Measurements from ENCODE around the gene UROD.
"Not testable (repeated sequence)": the region's sequence is repeated elsewhere in the genome, so short reads cannot be mapped to it uniquely, and the experiment has no call there.

The UROD gene

DNA sequence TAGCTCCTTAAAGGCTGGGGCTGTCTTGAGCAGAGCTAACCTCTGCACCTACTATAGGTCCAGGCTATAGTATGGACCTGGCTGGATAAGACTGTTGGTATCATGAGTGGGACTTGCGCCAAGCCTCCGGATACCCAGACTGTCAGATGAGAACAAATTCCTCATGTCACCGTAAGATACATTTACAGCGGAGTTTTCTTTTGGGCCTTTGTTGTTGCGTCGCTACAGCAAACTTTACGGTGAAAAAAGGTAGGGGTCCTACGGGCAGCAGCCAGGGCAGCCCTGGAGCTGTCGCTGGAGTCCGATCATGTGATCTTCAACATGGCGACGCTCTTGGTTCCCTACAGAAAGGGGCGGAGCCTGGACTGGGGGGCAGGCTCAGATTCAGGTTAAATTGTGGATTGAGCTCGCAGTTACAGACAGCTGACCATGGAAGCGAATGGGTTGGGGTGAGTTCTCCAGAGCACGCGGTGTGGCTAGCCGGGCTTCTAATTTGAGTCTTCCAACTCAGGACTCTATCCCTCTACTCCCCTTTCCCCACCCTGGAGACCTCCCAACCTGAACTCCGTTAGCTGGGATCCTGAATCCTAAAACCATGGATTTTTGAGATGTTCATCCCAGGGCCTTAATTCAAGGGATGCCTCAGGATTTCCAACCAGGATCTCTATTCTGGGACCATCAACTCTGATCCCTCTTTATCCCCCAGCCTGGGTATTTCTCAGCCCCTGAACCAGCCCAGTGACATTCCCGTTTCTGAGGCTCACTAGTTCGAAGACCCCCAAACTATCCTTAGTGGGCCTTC is at the start of gene UROD:
Gene UROD, plus strand, starts transcription at position 418 of the 802 bp plus-strand sequence. Its CDS starts 12 bp downstream, at position 430.
- Histone ChIP-seq H3K36me3 (ENCODE audit: control insufficient read depth in 5 of 5, insufficient read depth in 5 of 5, low read length in 5 of 5) (peaks cover 4 to 48% (median 42%) of the 10 kb centered on the region in 5 donors), H3K27ac (ENCODE audit: low read depth, low read length) (peak within 1 kb of the TSS; percentile 54), H3K27me3 (ENCODE audit: control insufficient read depth in 5 of 5, insufficient read depth in 4 of 5, low read length in 5 of 5) (no peaks in the 10 kb centered on the region), H3K9ac (ENCODE audit: low read length in 5 of 5) (peak within 1 kb of the TSS; percentile 86 to 95 (median 88)), H3K9me3 (ENCODE audit: control insufficient read depth in 5 of 5, low read length in 5 of 5) (no peaks in the 10 kb centered on the region), H3K4me3 (ENCODE audit: low read depth in 1 of 5, low read length in 5 of 5) (peak within 1 kb of the TSS; percentile 74 to 97 (median 89)), H3K4me1 (ENCODE audit: control insufficient read depth in 5 of 5, insufficient read depth in 5 of 5, low read length in 5 of 5) (peaks cover 11 to 55% (median 50%) of the 10 kb centered on the region in 5 donors)

DNA sequence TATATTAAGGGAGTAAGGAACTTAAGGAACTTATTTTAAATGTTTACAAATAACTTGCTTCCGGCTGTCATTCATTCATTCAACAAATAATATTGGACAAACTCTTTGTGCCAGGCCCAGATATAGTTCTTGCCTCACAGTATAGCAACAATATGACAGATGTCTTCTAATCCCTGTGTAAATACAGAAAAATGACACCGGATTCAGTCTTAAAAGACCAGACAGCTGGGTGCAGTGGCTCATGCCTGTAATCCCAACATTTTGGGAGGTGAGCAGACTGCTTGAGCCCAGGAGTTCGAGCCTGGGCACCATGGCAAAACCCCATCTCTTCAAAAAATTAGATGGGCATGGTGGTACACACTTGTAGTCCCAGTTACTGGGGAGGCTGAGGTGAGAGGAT is 49.3 kb upstream of the UROD start:
- Histone ChIP-seq H3K4me3 (ENCODE audit: low read depth in 1 of 5, low read length in 5 of 5) (no peak overlapping the region), H3K27me3 (ENCODE audit: control insufficient read depth in 5 of 5, insufficient read depth in 4 of 5, low read length in 5 of 5) (no peaks in the 10 kb centered on the region), H3K36me3 (ENCODE audit: control insufficient read depth in 5 of 5, insufficient read depth in 5 of 5, low read length in 5 of 5) (peaks cover 0 to 15% (median 10%) of the 10 kb centered on the region in 5 donors), H3K4me1 (ENCODE audit: control insufficient read depth in 5 of 5, insufficient read depth in 5 of 5, low read length in 5 of 5) (peaks cover 0 to 2% (median 0%) of the 10 kb centered on the region in 5 donors), H3K27ac (ENCODE audit: low read depth, low read length) (no peak overlapping the region), H3K9me3 (ENCODE audit: control insufficient read depth in 5 of 5, low read length in 5 of 5) (no peaks in the 10 kb centered on the region), H3K9ac (ENCODE audit: low read length in 5 of 5) (no peak overlapping the region)

DNA sequence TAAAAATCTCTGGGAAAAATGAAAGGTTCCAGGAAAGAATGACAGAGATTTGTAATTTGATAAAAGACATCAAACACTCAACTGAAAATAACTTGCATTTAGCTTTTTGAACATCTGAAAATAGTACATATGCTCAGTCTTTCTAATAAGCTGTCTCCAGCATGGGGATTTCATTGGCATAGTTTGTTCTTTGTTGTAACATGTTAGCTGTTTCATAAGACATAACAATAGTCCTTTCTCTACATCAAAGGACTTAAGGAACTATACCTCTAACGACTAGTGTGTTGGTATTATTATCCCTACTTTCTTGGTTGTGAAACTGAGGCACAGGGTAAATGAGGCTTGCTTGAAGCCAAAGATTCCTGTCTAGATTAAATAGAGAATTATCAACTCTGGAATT is 47.7 kb upstream of the UROD start:
- no peak overlapping the region for H3K4me3 ChIP-seq (ENCODE audit: low read depth in 1 of 5, low read length in 5 of 5)
- H3K27ac ChIP-seq (ENCODE audit: low read depth, low read length) = no peak overlapping the region
- H3K27me3 ChIP-seq (ENCODE audit: control insufficient read depth in 5 of 5, insufficient read depth in 4 of 5, low read length in 5 of 5) = no peaks in the 10 kb centered on the region

DNA sequence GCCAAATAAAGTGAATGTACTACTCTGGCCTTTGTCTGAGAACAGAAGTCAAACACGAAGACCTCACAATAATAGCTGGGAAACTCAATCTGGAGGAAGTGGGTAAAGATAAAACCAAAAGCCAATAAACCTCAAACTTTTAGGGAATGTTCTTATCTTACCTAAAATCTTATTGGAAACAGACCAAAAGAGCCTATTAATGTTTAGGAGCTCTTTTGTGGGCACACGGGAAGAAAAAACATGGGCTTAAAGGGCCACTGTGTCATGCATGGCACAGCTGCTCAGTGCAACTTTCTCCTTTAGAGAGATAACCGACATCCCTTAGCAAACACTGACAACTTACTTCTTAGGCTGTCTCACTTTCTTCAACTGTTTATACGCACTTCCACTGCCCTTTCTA is 41.7 kb upstream of the UROD start:
- Histone ChIP-seq H3K9me3 (ENCODE audit: control insufficient read depth in 5 of 5, low read length in 5 of 5) (no peaks in the 10 kb centered on the region), H3K27me3 (ENCODE audit: control insufficient read depth in 5 of 5, insufficient read depth in 4 of 5, low read length in 5 of 5) (no peaks in the 10 kb centered on the region), H3K9ac (ENCODE audit: low read length in 5 of 5) (no peak overlapping the region), H3K4me1 (ENCODE audit: control insufficient read depth in 5 of 5, insufficient read depth in 5 of 5, low read length in 5 of 5) (peaks cover 0 to 6% (median 6%) of the 10 kb centered on the region in 5 donors), H3K36me3 (ENCODE audit: control insufficient read depth in 5 of 5, insufficient read depth in 5 of 5, low read length in 5 of 5) (peaks cover 5 to 28% (median 8%) of the 10 kb centered on the region in 5 donors), H3K4me3 (ENCODE audit: low read depth in 1 of 5, low read length in 5 of 5) (no peak overlapping the region), H3K27ac (ENCODE audit: low read depth, low read length) (no peak overlapping the region)

More for the DNA sequence above, 47.7 kb upstream of the UROD start:
- H3K9me3 ChIP-seq (ENCODE audit: control insufficient read depth in 5 of 5, low read length in 5 of 5) = no peaks in the 10 kb centered on the region
- H3K36me3 ChIP-seq (ENCODE audit: control insufficient read depth in 5 of 5, insufficient read depth in 5 of 5, low read length in 5 of 5) = peaks cover 0 to 9% (median 0%) of the 10 kb centered on the region in 5 donors
- H3K9ac ChIP-seq (ENCODE audit: low read length in 5 of 5) = no peak overlapping the region
- peaks cover 0 to 3% (median 0%) of the 10 kb centered on the region in 5 donors for H3K4me1 ChIP-seq (ENCODE audit: control insufficient read depth in 5 of 5, insufficient read depth in 5 of 5, low read length in 5 of 5)

DNA sequence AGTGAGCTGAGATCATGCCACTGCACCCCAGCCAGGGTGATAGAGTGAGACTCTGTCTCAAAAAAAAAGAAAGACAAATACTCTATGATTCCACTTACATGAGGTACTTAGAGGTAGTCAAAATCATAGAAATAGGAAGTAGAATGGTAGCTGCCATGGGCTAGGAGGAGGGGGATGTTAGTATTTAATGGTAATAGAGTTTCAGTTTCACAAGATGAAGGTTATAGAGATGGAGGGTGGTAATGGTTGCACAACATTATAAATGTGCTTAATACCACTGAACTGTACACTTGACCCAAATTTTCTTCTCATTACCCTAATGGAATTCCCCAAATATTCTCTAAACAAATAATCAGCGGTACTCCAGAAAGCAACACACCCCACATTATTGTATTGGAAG is 38.4 kb upstream of the UROD start:
- peaks cover 0 to 3% (median 0%) of the 10 kb centered on the region in 5 donors for H3K9me3 ChIP-seq (ENCODE audit: control insufficient read depth in 5 of 5, low read length in 5 of 5)
- no peak overlapping the region for H3K4me3 ChIP-seq (ENCODE audit: low read depth in 1 of 5, low read length in 5 of 5)
- no peaks in the 10 kb centered on the region for H3K27me3 ChIP-seq (ENCODE audit: control insufficient read depth in 5 of 5, insufficient read depth in 4 of 5, low read length in 5 of 5)
- no peak overlapping the region for H3K27ac ChIP-seq (ENCODE audit: low read depth, low read length)
- H3K36me3 ChIP-seq (ENCODE audit: control insufficient read depth in 5 of 5, insufficient read depth in 5 of 5, low read length in 5 of 5) = peaks cover 23 to 60% (median 28%) of the 10 kb centered on the region in 5 donors
- peaks cover 0 to 6% (median 3%) of the 10 kb centered on the region in 5 donors for H3K4me1 ChIP-seq (ENCODE audit: control insufficient read depth in 5 of 5, insufficient read depth in 5 of 5, low read length in 5 of 5)
- H3K9ac ChIP-seq (ENCODE audit: low read length in 5 of 5) = no peak overlapping the region

DNA sequence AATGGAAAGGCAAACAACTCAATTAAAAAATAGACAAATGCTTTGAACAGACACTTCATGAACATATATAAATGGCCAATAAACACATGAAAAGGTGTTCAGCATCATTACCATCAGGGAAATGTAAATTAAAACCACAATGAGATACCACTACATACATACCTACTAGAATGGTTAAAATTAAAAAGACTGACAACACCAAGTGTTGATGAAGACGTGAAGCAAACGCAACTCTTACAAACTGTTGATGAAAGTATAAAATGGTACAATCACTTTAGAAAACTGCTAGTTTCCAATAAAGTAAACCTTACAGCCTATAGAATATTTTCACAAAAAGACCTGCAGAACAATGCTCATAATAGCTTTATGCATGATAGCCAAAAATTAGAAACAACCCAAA is 35.8 kb upstream of the UROD start:
- no peaks in the 10 kb centered on the region for H3K27me3 ChIP-seq (ENCODE audit: control insufficient read depth in 5 of 5, insufficient read depth in 4 of 5, low read length in 5 of 5)
- H3K36me3 ChIP-seq (ENCODE audit: control insufficient read depth in 5 of 5, insufficient read depth in 5 of 5, low read length in 5 of 5) = peaks cover 31 to 75% (median 40%) of the 10 kb centered on the region in 5 donors
- H3K9me3 ChIP-seq (ENCODE audit: control insufficient read depth in 5 of 5, low read length in 5 of 5) = peaks cover 0 to 3% (median 0%) of the 10 kb centered on the region in 5 donors
- H3K9ac ChIP-seq (ENCODE audit: low read length in 5 of 5) = no peak overlapping the region
- H3K4me1 ChIP-seq (ENCODE audit: control insufficient read depth in 5 of 5, insufficient read depth in 5 of 5, low read length in 5 of 5) = peaks cover 0 to 3% (median 0%) of the 10 kb centered on the region in 5 donors
- no peak overlapping the region for H3K4me3 ChIP-seq (ENCODE audit: low read depth in 1 of 5, low read length in 5 of 5)
- H3K27ac ChIP-seq (ENCODE audit: low read depth, low read length) = no peak overlapping the region

DNA sequence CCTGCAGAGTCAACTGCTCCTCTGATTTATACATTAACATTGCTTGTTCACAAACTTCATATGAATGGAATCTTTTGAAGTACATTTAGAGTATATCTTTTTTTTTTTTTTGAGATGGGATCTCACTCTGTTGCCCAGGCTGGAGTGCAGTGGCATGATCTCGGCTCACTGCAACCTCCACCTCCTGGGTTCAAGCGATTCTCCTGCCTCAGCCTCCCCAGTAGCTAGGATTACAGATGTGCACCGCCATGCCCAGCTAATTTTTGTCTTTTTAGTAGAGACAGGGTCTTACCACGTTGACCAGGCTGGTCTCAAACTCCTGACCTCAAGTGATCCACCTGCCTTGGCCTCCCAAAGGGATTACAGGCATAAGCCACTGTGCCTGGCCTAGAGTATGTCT is 34.7 kb upstream of the UROD start:
- not testable (repeated sequence) for H3K9me3 ChIP-seq (ENCODE audit: control insufficient read depth in 5 of 5, low read length in 5 of 5); H3K27me3 ChIP-seq (ENCODE audit: control insufficient read depth in 5 of 5, insufficient read depth in 4 of 5, low read length in 5 of 5); H3K4me3 ChIP-seq (ENCODE audit: low read depth in 1 of 5, low read length in 5 of 5); H3K9ac ChIP-seq (ENCODE audit: low read length in 5 of 5); H3K27ac ChIP-seq (ENCODE audit: low read depth, low read length); H3K4me1 ChIP-seq (ENCODE audit: control insufficient read depth in 5 of 5, insufficient read depth in 5 of 5, low read length in 5 of 5)
- peaks cover 31 to 75% (median 40%) of the 10 kb centered on the region in 5 donors for H3K36me3 ChIP-seq (ENCODE audit: control insufficient read depth in 5 of 5, insufficient read depth in 5 of 5, low read length in 5 of 5)

DNA sequence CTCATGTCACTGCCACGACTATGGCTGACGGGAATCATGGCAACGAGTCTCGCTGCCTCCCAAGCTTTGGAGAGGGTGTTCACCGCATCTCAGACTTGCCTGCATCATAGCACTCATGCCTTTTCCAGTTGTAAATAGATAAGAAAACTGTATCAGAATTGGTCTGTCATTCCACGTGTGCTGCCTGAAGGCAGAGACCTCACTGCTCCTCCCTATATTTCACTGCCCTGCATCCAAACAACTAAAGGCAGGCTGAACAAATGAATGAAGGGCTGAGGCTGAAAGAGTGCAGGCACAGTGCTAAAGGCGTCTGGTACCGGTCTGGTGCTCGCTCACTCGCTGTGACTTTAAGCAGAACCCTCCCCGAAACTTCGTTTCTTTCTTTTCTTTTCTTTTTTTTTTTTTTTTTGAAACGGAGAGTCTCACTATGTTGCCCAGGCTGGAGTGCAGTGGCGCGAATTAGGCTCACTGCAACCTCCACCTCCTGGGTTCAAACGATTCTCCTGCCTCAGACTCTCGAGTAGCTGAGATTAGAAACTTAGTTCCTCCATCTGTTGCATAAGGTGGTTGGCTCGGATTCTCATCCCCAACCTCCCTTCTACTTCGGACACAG is 26.2 kb upstream of the UROD start:
- H3K27ac ChIP-seq (ENCODE audit: low read depth, low read length) = peak overlapping the region; percentile 76
- H3K4me3 ChIP-seq (ENCODE audit: low read depth in 1 of 5, low read length in 5 of 5) = peak overlapping the region; percentile 78 to 96 (median 96)
- H3K27me3 ChIP-seq (ENCODE audit: control insufficient read depth in 5 of 5, insufficient read depth in 4 of 5, low read length in 5 of 5) = no peaks in the 10 kb centered on the region
- peaks cover 5 to 28% (median 15%) of the 10 kb centered on the region in 5 donors for H3K4me1 ChIP-seq (ENCODE audit: control insufficient read depth in 5 of 5, insufficient read depth in 5 of 5, low read length in 5 of 5)
- H3K36me3 ChIP-seq (ENCODE audit: control insufficient read depth in 5 of 5, insufficient read depth in 5 of 5, low read length in 5 of 5) = peaks cover 0 to 7% (median 5%) of the 10 kb centered on the region in 5 donors
- H3K9me3 ChIP-seq (ENCODE audit: control insufficient read depth in 5 of 5, low read length in 5 of 5) = no peaks in the 10 kb centered on the region
- peak overlapping the region; percentile 41 to 96 (median 89) for H3K9ac ChIP-seq (ENCODE audit: low read length in 5 of 5)

DNA sequence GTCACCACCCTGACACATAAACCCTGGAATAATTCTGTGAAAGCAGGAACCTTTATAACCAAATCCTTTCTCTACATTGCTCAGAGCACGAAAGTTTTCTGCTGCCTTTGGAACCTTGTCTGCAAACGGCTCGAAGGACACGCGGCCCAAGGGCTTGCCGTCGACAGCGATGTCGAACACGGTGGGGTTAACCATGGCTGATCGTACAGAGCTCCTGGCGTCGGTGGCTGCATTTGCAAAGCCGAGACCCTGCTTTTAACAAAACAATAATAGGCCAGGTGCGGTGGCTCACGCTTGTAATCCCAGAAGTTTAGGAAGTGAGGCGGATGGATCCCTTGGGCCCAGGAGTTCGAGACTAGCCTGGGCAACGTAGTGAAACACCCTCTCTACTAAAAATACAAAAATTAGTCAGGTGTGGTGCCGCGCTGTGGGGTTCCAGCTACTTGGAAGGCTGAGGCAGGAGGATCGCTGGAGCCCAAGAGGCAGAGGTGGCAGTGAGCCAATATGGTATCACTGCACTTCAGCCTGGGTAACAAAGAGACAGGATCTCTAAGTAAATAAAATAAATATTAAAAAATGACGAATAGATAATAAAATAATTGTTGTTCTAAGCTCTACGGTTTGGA is 23.4 kb upstream of the UROD start:
- Histone ChIP-seq H3K27me3 (ENCODE audit: control insufficient read depth in 5 of 5, insufficient read depth in 4 of 5, low read length in 5 of 5) (no peaks in the 10 kb centered on the region), H3K9ac (ENCODE audit: low read length in 5 of 5) (no peak overlapping the region), H3K9me3 (ENCODE audit: control insufficient read depth in 5 of 5, low read length in 5 of 5) (no peaks in the 10 kb centered on the region), H3K36me3 (ENCODE audit: control insufficient read depth in 5 of 5, insufficient read depth in 5 of 5, low read length in 5 of 5) (no peaks in the 10 kb centered on the region), H3K4me3 (ENCODE audit: low read depth in 1 of 5, low read length in 5 of 5) (no peak overlapping the region), H3K27ac (ENCODE audit: low read depth, low read length) (no peak overlapping the region), H3K4me1 (ENCODE audit: control insufficient read depth in 5 of 5, insufficient read depth in 5 of 5, low read length in 5 of 5) (peaks cover 5 to 23% (median 18%) of the 10 kb centered on the region in 5 donors)
